GM19043 (cell line): ENCODE measurements around the gene CEBPZ.
"Not testable (repeated sequence)": the region's sequence is repeated elsewhere in the genome, so short reads cannot be mapped to it uniquely, and the experiment has no call there.

Experiments
- ATAC-seq: cut with Tn5 transposase; IDR thresholded peaks from one replicate; pipeline ENCODE4 v1.9.1; 2021; ENCODE audit warnings: low read depth; ENCODE audit not compliant: unreplicated experiment

The CEBPZ gene

GRCh38 chr2:37225129-37225528, 6.3 kb downstream of the CEBPZ start:
- ATAC-seq: not testable (repeated sequence)

DNA sequence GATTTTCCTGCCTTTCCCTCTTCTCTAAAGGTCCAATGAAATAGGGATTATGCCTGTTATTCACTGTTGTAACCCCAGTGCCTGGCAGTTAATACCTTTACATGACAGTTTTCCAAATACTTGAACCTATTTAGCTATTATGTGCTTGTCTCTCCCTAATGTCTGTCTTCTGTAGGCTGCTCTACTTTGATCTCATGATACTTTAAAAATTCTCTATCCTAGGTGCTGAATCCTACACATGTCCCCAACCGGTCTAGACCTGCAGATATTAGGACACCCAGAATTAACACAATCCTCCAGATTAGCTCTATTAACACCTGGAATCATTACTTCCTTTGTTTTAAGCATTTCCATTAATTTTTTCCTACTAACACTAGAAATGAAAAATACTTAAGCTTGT, 7.3 kb downstream of the CEBPZ start:
- no peak for ATAC-seq

DNA sequence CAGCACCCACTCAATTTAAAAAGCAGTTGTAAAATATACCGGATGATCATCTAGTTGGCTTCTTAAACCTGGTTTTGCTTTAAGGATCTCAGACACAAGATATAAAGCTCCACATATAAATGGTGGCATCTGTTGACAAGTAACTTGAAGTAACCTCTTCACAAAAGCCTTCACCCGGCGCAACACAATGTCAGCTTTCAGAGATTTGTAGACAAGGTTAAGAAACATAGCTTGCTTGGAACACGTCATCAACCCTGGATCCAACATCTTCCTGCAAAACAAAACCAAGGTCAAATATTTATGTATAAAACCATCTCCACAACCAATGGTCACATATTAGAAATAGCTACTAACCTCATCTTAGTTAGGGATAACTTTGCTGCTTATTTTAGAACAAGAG, 8.3 kb downstream of the CEBPZ start:
- ATAC-seq: no peak

DNA sequence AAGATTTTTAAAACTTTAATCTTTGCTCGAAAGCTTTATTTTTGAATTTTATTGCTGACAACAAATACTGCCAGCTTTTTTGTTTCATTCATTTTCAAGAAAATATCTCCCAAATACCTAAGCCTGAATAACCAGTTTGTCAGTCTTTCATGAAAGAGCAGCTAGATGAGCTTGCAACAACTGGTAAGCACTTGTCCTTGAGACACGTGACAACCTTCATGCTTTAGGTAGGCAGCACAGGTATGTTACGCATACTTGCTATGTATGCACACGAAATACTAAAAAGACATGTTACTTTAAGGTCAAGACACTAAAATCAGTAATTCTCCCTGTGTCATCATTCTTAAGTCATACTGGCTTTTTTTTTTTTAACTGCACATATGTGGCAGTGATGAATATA, 12.3 kb downstream of the CEBPZ start:
- ATAC-seq: no peak

DNA sequence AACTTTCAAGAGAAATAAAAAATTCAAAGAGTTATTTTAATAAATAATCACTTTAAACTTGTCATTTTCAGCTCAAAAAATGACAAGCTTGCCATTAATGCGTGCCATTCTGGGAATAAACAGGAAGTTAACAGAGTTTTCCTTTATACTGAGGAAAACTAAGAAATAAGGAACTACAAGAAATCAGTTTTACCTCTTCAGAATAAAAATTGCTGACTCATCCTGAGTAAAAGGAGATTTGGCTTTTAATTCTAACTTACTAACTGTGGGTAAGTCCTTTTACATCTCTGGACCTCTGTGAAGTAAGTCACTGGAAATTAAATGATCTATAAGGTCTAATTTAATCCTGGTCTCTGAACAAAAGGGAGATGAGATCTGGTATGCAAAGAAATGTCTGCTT, 16.1 kb downstream of the CEBPZ start:
- no peak for ATAC-seq

- ATAC-seq: no peak
Observed at GRCh38 chr2:37211939-37212338, 19.5 kb downstream of the CEBPZ start.

- ATAC-seq: no peak
Observed at GRCh38 chr2:37211212-37211611, 20.2 kb downstream of the CEBPZ start.

DNA sequence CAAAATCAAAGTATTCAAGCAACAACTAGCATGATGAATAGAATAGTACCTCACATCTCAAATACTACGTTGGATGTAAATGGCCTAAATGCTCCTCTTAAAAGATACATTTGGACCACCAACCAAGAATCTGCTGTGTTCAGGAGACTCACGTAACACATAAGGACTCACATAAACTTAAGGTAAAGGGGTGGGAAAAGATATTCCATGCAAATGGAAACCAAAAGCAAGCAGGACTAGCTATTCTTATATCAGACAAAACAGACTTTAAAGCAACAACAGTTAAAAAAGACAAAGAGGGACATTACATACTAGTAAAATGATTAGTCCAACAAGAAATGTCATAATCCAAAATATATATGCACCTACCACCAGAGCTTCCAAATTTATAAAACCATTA, 24.6 kb downstream of the CEBPZ start:
- not testable (repeated sequence) for ATAC-seq

DNA sequence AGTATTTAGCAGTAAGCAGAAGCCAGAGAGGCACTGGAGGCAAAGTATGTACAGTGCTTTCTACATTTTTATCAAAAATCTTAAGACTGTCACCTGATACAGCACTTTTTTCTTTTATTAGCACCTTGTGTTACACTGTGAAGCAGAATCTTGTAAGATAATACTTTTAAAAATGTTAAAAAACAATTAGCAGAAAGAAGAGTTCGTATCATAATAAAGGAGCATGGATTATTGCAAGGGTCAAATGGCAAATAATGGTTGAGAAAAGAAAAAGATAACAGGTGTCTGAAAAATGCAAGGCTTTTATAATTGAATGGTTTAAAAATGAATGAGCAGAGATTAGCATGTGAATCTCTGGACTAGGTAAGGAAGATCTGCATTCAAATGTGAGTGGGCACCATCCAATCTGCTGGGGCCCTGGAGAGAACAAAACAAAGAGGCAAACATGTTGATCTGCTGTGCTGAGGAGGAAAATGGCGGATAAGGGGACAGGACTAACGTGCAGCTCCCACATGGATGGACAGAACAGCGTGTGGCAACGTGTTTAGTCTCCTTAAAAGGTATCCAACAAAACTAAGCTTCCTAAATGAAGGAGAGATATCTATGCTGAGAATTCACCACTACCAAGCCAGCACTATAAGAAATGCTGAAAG, 25.6 kb downstream of the CEBPZ start:
- ATAC-seq: no peak

- ATAC-seq: not testable (repeated sequence)
Observed at GRCh38 chr2:37205071-37205661, 26.2 kb downstream of the CEBPZ start.

- ATAC-seq: no peak
Observed at GRCh38 chr2:37203708-37204107, 27.7 kb downstream of the CEBPZ start.

DNA sequence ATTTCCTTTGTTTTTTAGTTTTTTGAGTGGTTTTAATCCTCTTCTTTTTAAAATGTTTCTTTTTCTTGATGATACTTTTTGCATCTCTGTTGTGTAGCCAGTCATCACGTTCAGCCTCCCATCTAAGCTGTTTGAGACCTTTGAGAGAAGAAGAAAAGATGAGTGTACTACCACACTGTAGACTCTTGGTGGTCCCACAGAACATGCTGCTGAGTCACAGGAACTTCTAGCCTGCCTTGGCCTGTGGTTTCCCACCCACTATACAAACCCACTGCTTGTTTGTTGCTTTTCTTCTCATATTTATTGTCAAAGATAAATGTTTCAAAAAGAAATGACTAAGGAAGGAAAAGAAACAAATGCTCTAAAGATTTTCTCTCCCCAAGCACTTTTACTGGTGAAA, 29.6 kb downstream of the CEBPZ start:
- ATAC-seq: no peak

GRCh38 chr2:37201208-37201607, 30.2 kb downstream of the CEBPZ start:
- no peak for ATAC-seq

DNA sequence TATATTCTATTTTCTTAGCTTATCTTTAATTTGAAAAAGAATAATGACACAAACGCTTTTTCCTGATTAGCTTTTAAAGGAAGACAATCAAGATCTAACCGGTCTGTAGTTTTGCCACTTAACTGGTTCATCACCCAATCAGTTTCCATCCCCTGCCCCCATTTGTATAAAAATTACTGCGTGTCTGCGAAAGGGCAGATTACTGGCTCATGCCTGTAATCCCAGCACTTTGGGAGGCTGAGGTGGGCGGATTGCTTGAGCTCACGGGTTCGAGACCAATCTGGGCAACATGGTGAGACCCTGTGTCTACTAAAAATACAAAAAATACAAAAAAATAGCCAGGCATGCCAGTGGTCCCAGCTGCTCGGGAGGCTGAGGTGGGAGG, 32.7 kb downstream of the CEBPZ start:
- no peak for ATAC-seq

- peak; percentile 78 for ATAC-seq
Observed at GRCh38 chr2:37196320-37197195, 34.8 kb downstream of the CEBPZ start, which contains the start of gene CEBPZOS. Gene CEBPZOS (plus strand): TSS chr2:37196496. CDS start chr2:37199705, 3,209 bp downstream.

DNA sequence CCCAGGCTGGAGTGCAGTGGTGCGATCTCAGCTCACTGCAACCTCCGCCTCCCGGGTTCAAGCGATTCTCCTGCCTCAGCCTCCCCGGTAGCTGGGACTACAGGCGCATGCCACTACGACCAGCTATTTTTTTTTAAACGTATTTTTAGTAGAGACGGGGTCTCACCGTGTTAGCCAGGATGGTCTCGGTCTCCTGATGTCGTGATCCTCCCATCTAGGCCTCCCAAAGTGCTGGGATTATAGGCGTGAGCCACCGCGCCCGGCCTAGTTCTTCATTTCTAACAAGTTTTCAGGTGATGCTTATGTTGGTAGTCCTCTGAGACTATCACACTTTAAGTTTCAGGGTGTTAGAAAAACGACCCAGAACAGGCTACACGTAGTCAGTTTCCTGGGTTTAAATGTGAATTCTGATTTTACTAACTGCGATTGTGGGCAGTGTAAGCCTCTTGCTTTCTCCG, 35.5 kb downstream of the CEBPZ start:
- ATAC-seq: not testable (repeated sequence)

DNA sequence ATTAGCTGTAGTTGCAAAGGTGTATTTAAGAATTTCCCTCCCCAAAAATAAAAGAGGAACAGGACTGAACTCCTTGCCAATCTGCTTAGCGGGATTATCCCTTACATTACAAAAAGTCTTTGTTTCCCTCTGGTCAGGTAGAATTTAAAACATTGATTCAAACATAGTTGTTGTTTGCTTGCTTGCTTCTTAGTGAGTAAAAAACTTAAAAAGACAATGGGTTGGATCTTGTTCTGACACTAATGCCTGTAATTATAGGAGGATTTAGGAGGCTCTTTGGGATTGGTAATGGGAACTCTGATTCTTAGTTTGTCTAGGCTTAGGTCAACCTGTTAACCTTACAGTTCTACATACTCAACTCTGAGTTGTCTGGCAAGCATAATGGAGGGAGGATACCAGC, 38.8 kb downstream of the CEBPZ start:
- ATAC-seq: no peak

DNA sequence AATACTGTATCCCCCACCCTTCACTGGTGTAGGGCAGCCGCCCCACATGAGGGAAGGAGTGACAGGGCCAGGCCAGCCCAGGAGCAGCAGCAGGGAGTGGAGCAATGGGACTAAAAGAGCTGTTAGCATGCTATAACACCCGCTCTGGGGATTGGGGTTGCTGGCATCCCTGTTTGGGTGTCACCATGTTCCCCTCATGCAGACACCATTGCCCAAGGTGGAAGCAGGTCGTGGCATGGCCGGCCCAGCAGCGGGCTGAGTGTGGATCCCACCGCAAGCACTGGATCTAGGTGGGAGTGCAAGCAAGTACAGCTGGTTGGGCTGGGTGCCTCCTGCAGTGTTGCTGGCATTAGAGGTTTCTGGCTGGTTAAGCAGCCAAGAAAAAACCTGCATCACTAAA, 39.6 kb downstream of the CEBPZ start:
- no peak for ATAC-seq

GRCh38 chr2:37191253-37191652, 40.1 kb downstream of the CEBPZ start:
- no peak for ATAC-seq

DNA sequence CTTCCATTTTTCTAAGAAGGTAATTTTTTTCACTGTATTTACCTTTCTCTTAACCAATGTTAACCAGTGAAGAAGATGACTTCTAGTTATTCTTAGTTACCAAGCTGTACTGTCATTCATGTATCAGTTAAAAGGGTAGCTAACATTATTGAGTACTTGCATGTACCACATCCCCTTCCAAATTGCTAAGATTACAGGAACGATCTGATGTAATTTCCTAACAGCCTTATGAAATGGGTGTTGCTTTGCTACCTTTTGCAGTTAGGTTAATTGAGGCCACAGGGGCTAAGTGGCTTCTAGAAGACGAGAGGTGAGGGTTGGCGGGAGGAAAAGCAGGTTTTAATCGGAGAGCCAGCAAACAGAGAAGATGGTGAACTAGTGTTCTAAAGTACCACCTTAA, 41.1 kb downstream of the CEBPZ start:
- ATAC-seq: no peak

DNA sequence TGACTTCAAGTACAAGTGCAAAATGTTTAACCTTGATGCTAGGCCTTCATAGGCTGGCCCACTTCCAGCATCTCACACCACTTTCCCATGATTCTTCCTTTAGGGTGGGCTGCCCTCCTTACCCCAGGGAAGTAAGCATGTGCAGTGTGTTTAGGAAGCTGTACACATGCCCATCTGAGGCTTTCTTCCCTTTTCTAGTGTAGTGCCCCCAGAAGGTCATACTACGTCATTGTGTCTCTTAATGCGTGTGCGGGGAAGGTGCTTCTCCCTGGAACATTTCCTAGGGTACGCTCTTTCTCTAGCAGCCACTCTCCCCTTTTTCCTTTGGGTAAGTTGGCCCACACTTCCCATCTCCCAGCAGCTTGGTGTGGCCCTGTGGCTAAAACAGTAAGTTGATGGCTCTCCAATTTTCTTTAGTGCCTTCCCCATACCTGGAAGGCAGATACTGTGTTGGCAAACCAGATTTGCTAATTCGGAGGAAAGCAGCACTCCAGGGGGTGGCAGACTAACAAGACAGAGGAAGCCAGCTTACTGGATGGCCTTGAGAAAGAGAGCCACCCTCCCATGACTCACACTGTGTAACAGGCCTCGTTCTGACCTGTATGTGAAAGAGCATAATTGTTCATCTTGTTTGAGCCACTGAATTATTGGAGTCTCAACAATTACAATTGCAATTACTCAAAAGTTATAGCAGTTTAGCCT, 41.8 kb downstream of the CEBPZ start:
- no peak for ATAC-seq
